Measurements from ENCODE around the gene PLCB1.

Gene PLCB1

GRCh38 chr20:8874437-8874836 lies 742.4 kb downstream of the PLCB1 start:
- H2BK12ac ChIP-seq (ENCODE audit: low read length), result no peak overlapping the region
- no peaks in the 10 kb centered on the region for H3K9me3 ChIP-seq (ENCODE audit: insufficient read depth, low read depth, low read length)
- no peak overlapping the region for H3K4ac ChIP-seq (ENCODE audit: low read depth, low read length)
- H3K79me2 ChIP-seq (ENCODE audit: control insufficient read depth, insufficient read depth, low read length, poor library complexity), result no peaks in the 10 kb centered on the region
- no peak overlapping the region for H4K8ac ChIP-seq (ENCODE audit: low read depth, low read length)
- no peak overlapping the region for H2BK5ac ChIP-seq (ENCODE audit: low read depth, low read length, poor library complexity)
- H4K12ac ChIP-seq (ENCODE audit: low read depth, low read length), result no peak overlapping the region
- WGBS (ENCODE audit: extremely low coverage, insufficient coverage, insufficient read length), result no CpG with 5 or more reads among the region's 1 CpG
- DNase-seq, result no peak
- no peak overlapping the region for H3K27ac ChIP-seq (ENCODE audit: low read depth, low read length)
- H2AK5ac ChIP-seq (ENCODE audit: low read length), result no peak overlapping the region
- no peak overlapping the region for H3K4me2 ChIP-seq (ENCODE audit: low read length)
- no peak overlapping the region for H4K91ac ChIP-seq (ENCODE audit: low read depth, low read length)
- no peaks in the 10 kb centered on the region for H3K27me3 ChIP-seq (ENCODE audit: insufficient read depth, low read length)
- H3K36me3 ChIP-seq (ENCODE audit: control insufficient read depth in 1 of 2, insufficient read depth in 2 of 2, low read length in 2 of 2), result no peaks in the 10 kb centered on the region
- H2AFZ ChIP-seq (ENCODE audit: insufficient read depth, low read length, poor library complexity), result no peak overlapping the region
- H3K18ac ChIP-seq (ENCODE audit: low read length), result no peak overlapping the region
- no peak overlapping the region for H3K23ac ChIP-seq (ENCODE audit: low read length)
- no peak overlapping the region for H2BK120ac ChIP-seq (ENCODE audit: insufficient read depth, low read length, poor library complexity)
- no peaks in the 10 kb centered on the region for H3K79me1 ChIP-seq (ENCODE audit: low read length)
- H3K14ac ChIP-seq (ENCODE audit: low read length), result no peak overlapping the region
- no peak overlapping the region for H3K4me3 ChIP-seq (ENCODE audit: low read depth, low read length)
- no peak overlapping the region for H3K9ac ChIP-seq (ENCODE audit: low read length)
- no peaks in the 10 kb centered on the region for H3K4me1 ChIP-seq (ENCODE audit: control insufficient read depth in 1 of 2, insufficient read depth in 2 of 2, low read length in 2 of 2)

GRCh38 chr20:8875586-8875985 lies 743.5 kb downstream of the PLCB1 start:
- DNase-seq, result no peak
- no peaks in the 10 kb centered on the region for H3K36me3 ChIP-seq (ENCODE audit: control insufficient read depth in 1 of 2, insufficient read depth in 2 of 2, low read length in 2 of 2)
- H4K91ac ChIP-seq (ENCODE audit: low read depth, low read length), result no peak overlapping the region
- H2BK12ac ChIP-seq (ENCODE audit: low read length), result no peak overlapping the region
- no peak overlapping the region for H4K8ac ChIP-seq (ENCODE audit: low read depth, low read length)
- no peak overlapping the region for H4K12ac ChIP-seq (ENCODE audit: low read depth, low read length)
- H2BK5ac ChIP-seq (ENCODE audit: low read depth, low read length, poor library complexity), result no peak overlapping the region
- H3K14ac ChIP-seq (ENCODE audit: low read length), result no peak overlapping the region
- no peak overlapping the region for H3K4ac ChIP-seq (ENCODE audit: low read depth, low read length)
- no peak overlapping the region for H3K9ac ChIP-seq (ENCODE audit: low read length)
- H2AFZ ChIP-seq (ENCODE audit: insufficient read depth, low read length, poor library complexity), result no peak overlapping the region
- no peak overlapping the region for H2AK5ac ChIP-seq (ENCODE audit: low read length)
- H3K79me1 ChIP-seq (ENCODE audit: low read length), result no peaks in the 10 kb centered on the region
- H3K9me3 ChIP-seq (ENCODE audit: insufficient read depth, low read depth, low read length), result no peaks in the 10 kb centered on the region
- H3K27ac ChIP-seq (ENCODE audit: low read depth, low read length), result no peak overlapping the region
- no peak overlapping the region for H3K23ac ChIP-seq (ENCODE audit: low read length)
- H2BK120ac ChIP-seq (ENCODE audit: insufficient read depth, low read length, poor library complexity), result no peak overlapping the region
- no peak overlapping the region for H3K4me3 ChIP-seq (ENCODE audit: low read depth, low read length)
- H3K79me2 ChIP-seq (ENCODE audit: control insufficient read depth, insufficient read depth, low read length, poor library complexity), result no peaks in the 10 kb centered on the region
- no peak overlapping the region for H3K4me2 ChIP-seq (ENCODE audit: low read length)
- no peaks in the 10 kb centered on the region for H3K4me1 ChIP-seq (ENCODE audit: control insufficient read depth in 1 of 2, insufficient read depth in 2 of 2, low read length in 2 of 2)
- no peak overlapping the region for H3K18ac ChIP-seq (ENCODE audit: low read length)
- no peaks in the 10 kb centered on the region for H3K27me3 ChIP-seq (ENCODE audit: insufficient read depth, low read length)

- DNase-seq, result no peak
- Histone ChIP-seq H2AK5ac (ENCODE audit: low read length) (no peak overlapping the region), H3K14ac (ENCODE audit: low read length) (no peak overlapping the region), H3K27me3 (ENCODE audit: insufficient read depth, low read length) (no peaks in the 10 kb centered on the region), H3K79me2 (ENCODE audit: control insufficient read depth, insufficient read depth, low read length, poor library complexity) (no peaks in the 10 kb centered on the region), H3K4me2 (ENCODE audit: low read length) (no peak overlapping the region), H3K18ac (ENCODE audit: low read length) (no peak overlapping the region), H3K36me3 (ENCODE audit: control insufficient read depth in 1 of 2, insufficient read depth in 2 of 2, low read length in 2 of 2) (no peaks in the 10 kb centered on the region), H3K27ac (ENCODE audit: low read depth, low read length) (no peak overlapping the region), H3K23ac (ENCODE audit: low read length) (no peak overlapping the region), H2BK120ac (ENCODE audit: insufficient read depth, low read length, poor library complexity) (no peak overlapping the region), H3K79me1 (ENCODE audit: low read length) (no peaks in the 10 kb centered on the region), H4K8ac (ENCODE audit: low read depth, low read length) (no peak overlapping the region), H3K4me3 (ENCODE audit: low read depth, low read length) (no peak overlapping the region), H2BK5ac (ENCODE audit: low read depth, low read length, poor library complexity) (no peak overlapping the region), H3K9ac (ENCODE audit: low read length) (no peak overlapping the region), H3K4me1 (ENCODE audit: control insufficient read depth in 1 of 2, insufficient read depth in 2 of 2, low read length in 2 of 2) (no peaks in the 10 kb centered on the region), H3K4ac (ENCODE audit: low read depth, low read length) (no peak overlapping the region), H2AFZ (ENCODE audit: insufficient read depth, low read length, poor library complexity) (no peak overlapping the region), H4K91ac (ENCODE audit: low read depth, low read length) (no peak overlapping the region), H4K12ac (ENCODE audit: low read depth, low read length) (no peak overlapping the region), H3K9me3 (ENCODE audit: insufficient read depth, low read depth, low read length) (no peaks in the 10 kb centered on the region), H2BK12ac (ENCODE audit: low read length) (no peak overlapping the region)
Measured at GRCh38 chr20:8876366-8876765, 744.3 kb downstream of the PLCB1 start.

- Histone ChIP-seq H3K79me2 (ENCODE audit: control insufficient read depth, insufficient read depth, low read length, poor library complexity) (no peaks in the 10 kb centered on the region), H4K91ac (ENCODE audit: low read depth, low read length) (no peak overlapping the region), H3K79me1 (ENCODE audit: low read length) (no peaks in the 10 kb centered on the region), H3K4me1 (ENCODE audit: control insufficient read depth in 1 of 2, insufficient read depth in 2 of 2, low read length in 2 of 2) (no peaks in the 10 kb centered on the region), H2AFZ (ENCODE audit: insufficient read depth, low read length, poor library complexity) (no peak overlapping the region), H2AK5ac (ENCODE audit: low read length) (no peak overlapping the region), H2BK12ac (ENCODE audit: low read length) (no peak overlapping the region), H3K14ac (ENCODE audit: low read length) (no peak overlapping the region), H2BK5ac (ENCODE audit: low read depth, low read length, poor library complexity) (no peak overlapping the region), H3K18ac (ENCODE audit: low read length) (no peak overlapping the region), H3K36me3 (ENCODE audit: control insufficient read depth in 1 of 2, insufficient read depth in 2 of 2, low read length in 2 of 2) (no peaks in the 10 kb centered on the region), H3K23ac (ENCODE audit: low read length) (no peak overlapping the region), H3K27ac (ENCODE audit: low read depth, low read length) (no peak overlapping the region), H3K9ac (ENCODE audit: low read length) (no peak overlapping the region), H3K4ac (ENCODE audit: low read depth, low read length) (no peak overlapping the region), H3K9me3 (ENCODE audit: insufficient read depth, low read depth, low read length) (no peaks in the 10 kb centered on the region), H3K4me3 (ENCODE audit: low read depth, low read length) (no peak overlapping the region), H3K27me3 (ENCODE audit: insufficient read depth, low read length) (no peaks in the 10 kb centered on the region), H4K12ac (ENCODE audit: low read depth, low read length) (no peak overlapping the region), H2BK120ac (ENCODE audit: insufficient read depth, low read length, poor library complexity) (no peak overlapping the region), H4K8ac (ENCODE audit: low read depth, low read length) (no peak overlapping the region), H3K4me2 (ENCODE audit: low read length) (no peak overlapping the region)
- no CpG with 5 or more reads among the region's 2 CpGs for WGBS (ENCODE audit: extremely low coverage, insufficient coverage, insufficient read length)
- no peak for DNase-seq
Measured at GRCh38 chr20:8877294-8877693, 745.2 kb downstream of the PLCB1 start.

GRCh38 chr20:8879669-8880068 lies 747.6 kb downstream of the PLCB1 start:
- Histone ChIP-seq H3K27ac (ENCODE audit: low read depth, low read length) (no peak overlapping the region), H2BK5ac (ENCODE audit: low read depth, low read length, poor library complexity) (no peak overlapping the region), H3K14ac (ENCODE audit: low read length) (no peak overlapping the region), H3K4me1 (ENCODE audit: control insufficient read depth in 1 of 2, insufficient read depth in 2 of 2, low read length in 2 of 2) (no peaks in the 10 kb centered on the region), H3K79me1 (ENCODE audit: low read length) (no peaks in the 10 kb centered on the region), H4K12ac (ENCODE audit: low read depth, low read length) (no peak overlapping the region), H3K9ac (ENCODE audit: low read length) (no peak overlapping the region), H3K36me3 (ENCODE audit: control insufficient read depth in 1 of 2, insufficient read depth in 2 of 2, low read length in 2 of 2) (no peaks in the 10 kb centered on the region), H2BK120ac (ENCODE audit: insufficient read depth, low read length, poor library complexity) (no peak overlapping the region), H3K9me3 (ENCODE audit: insufficient read depth, low read depth, low read length) (no peaks in the 10 kb centered on the region), H3K79me2 (ENCODE audit: control insufficient read depth, insufficient read depth, low read length, poor library complexity) (no peaks in the 10 kb centered on the region), H2AK5ac (ENCODE audit: low read length) (no peak overlapping the region), H2AFZ (ENCODE audit: insufficient read depth, low read length, poor library complexity) (no peak overlapping the region), H3K4me2 (ENCODE audit: low read length) (no peak overlapping the region), H3K4me3 (ENCODE audit: low read depth, low read length) (no peak overlapping the region), H3K4ac (ENCODE audit: low read depth, low read length) (no peak overlapping the region), H3K27me3 (ENCODE audit: insufficient read depth, low read length) (no peaks in the 10 kb centered on the region), H3K23ac (ENCODE audit: low read length) (no peak overlapping the region), H4K8ac (ENCODE audit: low read depth, low read length) (no peak overlapping the region), H4K91ac (ENCODE audit: low read depth, low read length) (no peak overlapping the region), H2BK12ac (ENCODE audit: low read length) (no peak overlapping the region), H3K18ac (ENCODE audit: low read length) (no peak overlapping the region)
- no peak for DNase-seq
- no CpG with 5 or more reads among the region's 2 CpGs for WGBS (ENCODE audit: extremely low coverage, insufficient coverage, insufficient read length)

Data from trophoblast cell (in vitro differentiated cells and primary cell).